ENCODE results near the gene ZNF792. TPM values are rescaled to one million over a fixed set of nuclear protein-coding genes. Genes with fewer than 3 reads are reported as not detected.
"Not testable (repeated sequence)": the region's sequence is repeated elsewhere in the genome, so short reads cannot be mapped to it uniquely, and the experiment has no call there.

The ZNF792 gene
- total RNA-seq, 1 donor from 2014 or later = 6.8 TPM

- intact Hi-C loops (cut with micrococcal nuclease) = no loop called here
- Mint-ChIP-seq H3K36me3 (ENCODE audit: low read depth) (peaks cover 6% of the 10 kb centered on the region), H3K27me3 (ENCODE audit: insufficient read depth) (no peaks in the 10 kb centered on the region), H3K4me3 (peak overlapping the region; percentile 90), H3K9me3 (no peaks in the 10 kb centered on the region), H3K27ac (no peak overlapping the region), H3K4me1 (ENCODE audit: low read depth) (peaks cover 13% of the 10 kb centered on the region)
- DNase-seq (ENCODE audit: low spot score) = no peak
Observed at GRCh38 chr19:34926361-34926684, 37.7 kb downstream of the ZNF792 start.

GRCh38 chr19:34925278-34925855, 38.7 kb downstream of the ZNF792 start:
- H3K27ac Mint-ChIP-seq = no peak overlapping the region
- H3K4me3 Mint-ChIP-seq = no peak overlapping the region
- DNase-seq (ENCODE audit: low spot score) = no peak
- no peaks in the 10 kb centered on the region for H3K9me3 Mint-ChIP-seq
- peaks cover 5% of the 10 kb centered on the region for H3K36me3 Mint-ChIP-seq (ENCODE audit: low read depth)
- no peaks in the 10 kb centered on the region for H3K27me3 Mint-ChIP-seq (ENCODE audit: insufficient read depth)
- intact Hi-C loops (cut with micrococcal nuclease) = no loop called here
- peaks cover 13% of the 10 kb centered on the region for H3K4me1 Mint-ChIP-seq (ENCODE audit: low read depth)

- DNase-seq (ENCODE audit: low spot score); H3K36me3 Mint-ChIP-seq (ENCODE audit: low read depth); H3K4me1 Mint-ChIP-seq (ENCODE audit: low read depth); H3K27me3 Mint-ChIP-seq (ENCODE audit: insufficient read depth); intact Hi-C loops (cut with micrococcal nuclease); H3K27ac Mint-ChIP-seq; H3K4me3 Mint-ChIP-seq: not testable (repeated sequence)
- peaks cover 36% of the 10 kb centered on the region for H3K9me3 Mint-ChIP-seq
Observed at GRCh38 chr19:34920090-34920786, 43.8 kb downstream of the ZNF792 start.

- Mint-ChIP-seq H3K9me3 (peaks cover 42% of the 10 kb centered on the region), H3K36me3 (ENCODE audit: low read depth) (no peaks in the 10 kb centered on the region), H3K27ac (no peak overlapping the region), H3K27me3 (ENCODE audit: insufficient read depth) (no peaks in the 10 kb centered on the region), H3K4me3 (no peak overlapping the region), H3K4me1 (ENCODE audit: low read depth) (no peaks in the 10 kb centered on the region)
- intact Hi-C loops (cut with micrococcal nuclease) = no loop called here
- DNase-seq (ENCODE audit: low spot score) = no peak
Observed at GRCh38 chr19:34918190-34918589, 45.8 kb downstream of the ZNF792 start.

GRCh38 chr19:34917144-34917543, 46.9 kb downstream of the ZNF792 start:
- H3K27ac Mint-ChIP-seq; intact Hi-C loops (cut with micrococcal nuclease); DNase-seq (ENCODE audit: low spot score); H3K27me3 Mint-ChIP-seq (ENCODE audit: insufficient read depth); H3K4me1 Mint-ChIP-seq (ENCODE audit: low read depth); H3K36me3 Mint-ChIP-seq (ENCODE audit: low read depth); H3K4me3 Mint-ChIP-seq: not testable (repeated sequence)
- H3K9me3 Mint-ChIP-seq = peaks cover 45% of the 10 kb centered on the region

- Mint-ChIP-seq H3K9me3 (peaks cover 18% of the 10 kb centered on the region), H3K27ac (no peak overlapping the region)
Observed at GRCh38 chr19:34910770-34911169, 53.3 kb downstream of the ZNF792 start.

More at GRCh38 chr19:34910770-34911169, 53.3 kb downstream of the ZNF792 start:
- intact Hi-C loops (cut with micrococcal nuclease) = no loop called here
- H3K27me3 Mint-ChIP-seq (ENCODE audit: insufficient read depth) = peaks cover 2% of the 10 kb centered on the region
- no peak for DNase-seq (ENCODE audit: low spot score)
- H3K4me3 Mint-ChIP-seq = no peak overlapping the region
- no peaks in the 10 kb centered on the region for H3K36me3 Mint-ChIP-seq (ENCODE audit: low read depth)
- H3K4me1 Mint-ChIP-seq (ENCODE audit: low read depth) = no peaks in the 10 kb centered on the region

Other genes starting within 250 kb of the ZNF792 start
- 3.1 and 4.3 TPM in 2 replicates for gene ZNF181, start 230.0 kb downstream of the ZNF792 start, total RNA-seq
- gene ZNF599, start 191.0 kb downstream of the ZNF792 start, total RNA-seq = 2.3 and 2.6 TPM in 2 replicates
- 3.4 and 4.5 TPM in 2 replicates for gene ZNF30, start 37.3 kb downstream of the ZNF792 start, total RNA-seq
- 176 and 189 TPM in 2 replicates for gene GRAMD1A, start 36.1 kb upstream of the ZNF792 start, total RNA-seq
- 1.1 and 1.2 TPM in 2 replicates for gene SCN1B, start 66.2 kb upstream of the ZNF792 start, total RNA-seq
- gene HPN, start 77.5 kb upstream of the ZNF792 start, total RNA-seq = not detected in 2 replicates
- not detected in 2 replicates for gene FXYD3, start 151.6 kb upstream of the ZNF792 start, total RNA-seq
- not detected in 2 replicates for gene LGI4, start 170.8 kb upstream of the ZNF792 start, total RNA-seq
- gene FXYD1, start 174.6 kb upstream of the ZNF792 start, total RNA-seq = not detected in 2 replicates
- 0.39 TPM in 1 of 2 replicates, not detected in the other for gene FXYD7, start 179.0 kb upstream of the ZNF792 start, total RNA-seq
- gene FXYD5, start 190.5 kb upstream of the ZNF792 start, total RNA-seq = 299 and 309 TPM in 2 replicates

Measured in activated T-helper 1 cell treated with anti-CD3 and anti-CD28 coated beads, Interleukin-12 subunit alpha, Interleukin-12 subunit beta, Interleukin-2, Interleukin-4 antibody, amounts not matched to agents 30 ng/mL and 10 ng/mL and 1 ng/mL, durations not matched to agents 14 hours and 24 hours and 36 hours (primary cell).